T-helper 2 cell treated with Interferon-gamma antibody and Interleukin-4, amounts not matched to agents 5 μg/mL and 100 μg/mL, for 36 hours (primary cell): Measurements from ENCODE around the gene WDR5B.

Experiments
- DNase-seq: peaks from one replicate; pipeline ENCODE4 v3.0.0; 2021; ENCODE audit warnings: low spot score
- H3K27ac Mint-ChIP-seq: one replicate; pipeline ENCODE4 v1.8.0; 2021; ENCODE audit warnings: mild to moderate bottlenecking, mixed read lengths
- H3K27me3 Mint-ChIP-seq: one replicate; pipeline ENCODE4 v1.8.0; 2021; ENCODE audit warnings: low read depth, mixed read lengths
- H3K36me3 Mint-ChIP-seq: one replicate; pipeline ENCODE4 v1.8.0; 2021; ENCODE audit warnings: low read depth, mixed read lengths
- H3K4me1 Mint-ChIP-seq: one replicate; pipeline ENCODE4 v1.8.0; 2021; ENCODE audit warnings: low read depth, mixed read lengths
- H3K4me3 Mint-ChIP-seq: one replicate; pipeline ENCODE4 v1.8.0; 2022; ENCODE audit warnings: mild to moderate bottlenecking, moderate library complexity, mixed read lengths
- H3K9me3 Mint-ChIP-seq: one replicate; pipeline ENCODE4 v1.8.0; 2021; ENCODE audit warnings: mixed read lengths

WDR5B gene

GRCh38 chr3:122427857-122428471 lies 12.1 kb upstream of the WDR5B start:
- Mint-ChIP-seq H3K36me3 (peaks cover 63% of the 10 kb centered on the region), H3K27me3 (no peaks in the 10 kb centered on the region), H3K9me3 (peaks cover 7% of the 10 kb centered on the region), H3K27ac (peak overlapping the region; percentile 43), H3K4me3 (no peak overlapping the region), H3K4me1 (peaks cover 15% of the 10 kb centered on the region)
- DNase-seq = no peak

DNA sequence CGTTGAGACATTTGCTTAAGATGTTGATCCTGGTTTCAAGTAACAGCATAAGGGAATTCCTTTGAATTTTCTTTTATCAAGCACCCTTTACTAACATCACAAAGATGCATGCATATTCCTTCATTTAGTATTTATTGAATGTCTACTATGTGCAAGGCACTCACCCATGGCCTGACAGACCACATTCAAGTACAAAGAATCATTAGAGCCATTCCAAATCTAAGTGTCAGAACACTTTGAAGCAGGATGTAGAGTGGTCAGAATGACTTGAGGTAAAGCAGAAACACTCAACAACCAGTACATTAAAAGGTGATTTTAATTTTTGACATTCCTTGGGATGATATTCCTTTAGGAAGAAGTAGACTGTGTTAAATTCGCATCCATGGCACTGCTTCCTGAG lies 6.0 kb upstream of the WDR5B start:
- Mint-ChIP-seq H3K4me3 (no peak overlapping the region), H3K36me3 (peaks cover 39% of the 10 kb centered on the region), H3K27me3 (no peaks in the 10 kb centered on the region), H3K27ac (no peak overlapping the region), H3K9me3 (no peaks in the 10 kb centered on the region), H3K4me1 (peaks cover 5% of the 10 kb centered on the region)
- no peak for DNase-seq

GRCh38 chr3:122421101-122421500 lies 5.2 kb upstream of the WDR5B start:
- Mint-ChIP-seq H3K4me3 (no peak overlapping the region), H3K27ac (no peak overlapping the region), H3K4me1 (peaks cover 10% of the 10 kb centered on the region), H3K9me3 (no peaks in the 10 kb centered on the region), H3K27me3 (peaks cover under 1% of the 10 kb centered on the region), H3K36me3 (peaks cover 35% of the 10 kb centered on the region)
- no peak for DNase-seq

DNA sequence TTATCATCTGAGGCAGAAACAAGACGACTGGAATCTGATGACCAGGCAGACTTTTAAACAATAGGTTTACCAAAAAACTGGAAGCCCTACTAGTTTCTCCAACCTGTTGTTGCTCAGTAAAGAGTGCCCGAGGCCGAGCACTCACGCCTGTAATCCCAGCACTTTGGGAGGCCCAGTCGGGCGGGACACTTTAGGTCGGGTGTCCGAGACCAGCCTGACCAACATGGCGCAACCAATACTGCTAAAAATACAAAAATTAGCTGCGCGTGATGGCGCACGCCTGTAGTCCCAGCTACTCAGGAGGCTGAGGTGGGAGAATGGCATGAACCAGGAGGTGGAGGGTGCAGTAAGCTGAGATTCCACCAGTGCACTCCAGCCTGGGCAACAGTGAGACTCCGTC lies 1.1 kb upstream of the WDR5B start:
- peaks cover 25% of the 10 kb centered on the region for H3K36me3 Mint-ChIP-seq

GRCh38 chr3:122415104-122415744 lies 638 bp downstream of the WDR5B start:
- Mint-ChIP-seq H3K4me1 (peaks cover 32% of the 10 kb centered on the region), H3K36me3 (peaks cover 29% of the 10 kb centered on the region)
- peak; percentile 39 for DNase-seq

More for the DNA sequence above, 1.1 kb upstream of the WDR5B start:
- no peaks in the 10 kb centered on the region for H3K9me3 Mint-ChIP-seq
- peaks cover 31% of the 10 kb centered on the region for H3K4me1 Mint-ChIP-seq
- no peak for DNase-seq
- H3K4me3 Mint-ChIP-seq = peak overlapping the region; percentile 99
- H3K27ac Mint-ChIP-seq = peak overlapping the region; percentile 100
- peaks cover 3% of the 10 kb centered on the region for H3K27me3 Mint-ChIP-seq

DNA sequence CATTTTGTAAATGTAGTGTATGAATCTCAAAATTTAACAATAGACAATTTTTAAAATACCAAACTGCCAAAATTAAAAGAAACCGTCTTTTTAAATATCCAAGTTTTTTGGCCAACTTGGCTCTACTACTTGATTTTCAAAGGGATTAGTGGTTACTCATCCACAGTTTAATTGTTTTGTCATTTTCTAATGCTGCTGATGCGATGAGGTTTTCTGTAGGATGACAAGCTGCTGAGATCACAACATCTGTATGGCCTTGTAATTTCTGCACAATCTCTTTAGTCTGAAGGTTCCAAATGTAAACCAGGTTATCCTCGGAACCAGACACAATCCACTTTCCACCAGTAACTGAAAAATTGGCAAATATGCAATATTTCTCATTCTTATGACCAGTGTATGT lies 1.5 kb downstream of the WDR5B start:
- peaks cover 32% of the 10 kb centered on the region for H3K4me1 Mint-ChIP-seq
- H3K27me3 Mint-ChIP-seq = peaks cover 3% of the 10 kb centered on the region
- DNase-seq = no peak
- no peaks in the 10 kb centered on the region for H3K9me3 Mint-ChIP-seq
- peak overlapping the region; percentile 100 for H3K27ac Mint-ChIP-seq
- peaks cover 32% of the 10 kb centered on the region for H3K36me3 Mint-ChIP-seq
- peak overlapping the region; percentile 99 for H3K4me3 Mint-ChIP-seq

More at GRCh38 chr3:122415104-122415744, 638 bp downstream of the WDR5B start:
- Mint-ChIP-seq H3K9me3 (no peaks in the 10 kb centered on the region), H3K27me3 (peaks cover 3% of the 10 kb centered on the region), H3K4me3 (peak overlapping the region; percentile 99), H3K27ac (peak overlapping the region; percentile 100)

DNA sequence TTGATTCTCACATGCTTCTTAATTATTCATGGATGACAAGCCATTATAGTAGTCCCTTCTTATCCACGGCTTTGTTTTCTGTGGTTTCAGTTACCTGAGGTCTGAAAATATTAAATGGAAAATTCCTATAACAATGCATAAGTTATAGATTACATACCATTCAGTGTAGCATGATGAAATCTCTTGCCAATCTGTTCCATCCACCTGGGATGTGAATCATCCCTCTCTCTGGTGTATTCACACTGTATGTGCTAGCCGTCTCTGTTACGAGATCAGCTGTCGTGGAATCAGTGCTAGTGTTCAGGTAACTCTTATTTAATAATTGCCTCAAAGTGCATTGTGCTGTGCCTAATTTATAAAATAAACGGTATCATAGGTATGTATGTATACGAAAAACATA lies 5.2 kb downstream of the WDR5B start:
- Mint-ChIP-seq H3K27me3 (no peaks in the 10 kb centered on the region), H3K36me3 (peaks cover 53% of the 10 kb centered on the region), H3K9me3 (no peaks in the 10 kb centered on the region), H3K4me1 (peaks cover 27% of the 10 kb centered on the region), H3K4me3 (no peak overlapping the region), H3K27ac (no peak overlapping the region)
- no peak for DNase-seq

- no peak overlapping the region for H3K4me3 Mint-ChIP-seq
- H3K27ac Mint-ChIP-seq = no peak overlapping the region
- H3K9me3 Mint-ChIP-seq = no peaks in the 10 kb centered on the region
- H3K27me3 Mint-ChIP-seq = no peaks in the 10 kb centered on the region
- DNase-seq = no peak
- H3K4me1 Mint-ChIP-seq = peaks cover 24% of the 10 kb centered on the region
- peaks cover 53% of the 10 kb centered on the region for H3K36me3 Mint-ChIP-seq
Measured at GRCh38 chr3:122410111-122410510, 5.8 kb downstream of the WDR5B start.

GRCh38 chr3:122409446-122409845 lies 6.4 kb downstream of the WDR5B start:
- no peak for DNase-seq

DNA sequence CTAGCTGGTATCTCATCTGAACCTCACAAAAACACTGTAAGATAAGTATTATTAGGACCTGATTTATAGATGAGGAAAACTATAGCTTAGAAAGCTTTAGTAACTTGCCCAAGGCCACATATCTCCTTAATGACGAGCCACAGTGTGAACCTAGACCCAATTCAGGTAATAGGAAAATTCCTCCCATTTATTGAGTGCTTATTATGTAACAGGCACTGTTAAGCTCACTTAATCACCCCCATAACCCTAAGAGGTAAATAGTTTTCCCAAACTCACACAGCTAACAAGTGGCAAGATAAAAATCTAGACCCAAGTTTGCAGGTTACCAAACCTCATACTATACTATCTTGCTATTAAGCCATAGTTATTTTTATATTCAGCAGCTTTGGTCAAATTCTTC lies 7.9 kb downstream of the WDR5B start:
- no peak overlapping the region for H3K27ac Mint-ChIP-seq
- H3K4me3 Mint-ChIP-seq = no peak overlapping the region
- no peak for DNase-seq
- no peaks in the 10 kb centered on the region for H3K27me3 Mint-ChIP-seq
- H3K36me3 Mint-ChIP-seq = peaks cover 55% of the 10 kb centered on the region
- no peaks in the 10 kb centered on the region for H3K9me3 Mint-ChIP-seq
- H3K4me1 Mint-ChIP-seq = peaks cover 11% of the 10 kb centered on the region

More at GRCh38 chr3:122409446-122409845, 6.4 kb downstream of the WDR5B start:
- Mint-ChIP-seq H3K36me3 (peaks cover 49% of the 10 kb centered on the region), H3K4me1 (peaks cover 18% of the 10 kb centered on the region), H3K9me3 (no peaks in the 10 kb centered on the region), H3K4me3 (no peak overlapping the region), H3K27ac (peak overlapping the region; percentile 55), H3K27me3 (no peaks in the 10 kb centered on the region)

- Mint-ChIP-seq H3K36me3 (peaks cover 48% of the 10 kb centered on the region), H3K9me3 (no peaks in the 10 kb centered on the region), H3K4me1 (peaks cover 6% of the 10 kb centered on the region), H3K27me3 (no peaks in the 10 kb centered on the region), H3K4me3 (no peak overlapping the region), H3K27ac (no peak overlapping the region)
- no peak for DNase-seq
Measured at GRCh38 chr3:122406198-122406597, 9.7 kb downstream of the WDR5B start.

DNA sequence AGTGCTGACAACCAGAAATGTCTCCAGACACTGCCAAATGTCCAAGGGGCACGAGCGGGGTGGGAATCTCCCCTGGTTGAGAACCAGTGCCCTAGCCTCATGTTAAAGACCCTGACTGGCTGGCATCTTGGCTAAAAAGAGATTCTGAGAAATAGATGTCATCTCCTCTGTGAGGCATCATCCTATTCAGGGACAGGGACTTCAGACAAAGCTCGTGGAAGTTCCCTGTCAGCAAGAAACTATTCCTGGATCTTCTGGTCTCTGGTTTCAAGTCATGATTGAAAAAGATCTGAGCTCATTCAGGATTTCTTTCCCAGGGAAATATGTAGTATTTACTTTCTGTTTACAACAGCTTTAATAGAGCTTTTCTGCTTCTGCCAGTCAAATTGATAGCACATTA lies 10.8 kb downstream of the WDR5B start:
- no peaks in the 10 kb centered on the region for H3K27me3 Mint-ChIP-seq
- H3K4me3 Mint-ChIP-seq = no peak overlapping the region
- no peaks in the 10 kb centered on the region for H3K9me3 Mint-ChIP-seq
- peaks cover 45% of the 10 kb centered on the region for H3K36me3 Mint-ChIP-seq
- peaks cover 4% of the 10 kb centered on the region for H3K4me1 Mint-ChIP-seq
- DNase-seq = no peak
- H3K27ac Mint-ChIP-seq = no peak overlapping the region

GRCh38 chr3:122403489-122403888 lies 12.4 kb downstream of the WDR5B start:
- Mint-ChIP-seq H3K4me3 (no peak overlapping the region), H3K27me3 (no peaks in the 10 kb centered on the region), H3K36me3 (peaks cover 44% of the 10 kb centered on the region), H3K9me3 (no peaks in the 10 kb centered on the region), H3K4me1 (no peaks in the 10 kb centered on the region), H3K27ac (no peak overlapping the region)
- DNase-seq = no peak

DNA sequence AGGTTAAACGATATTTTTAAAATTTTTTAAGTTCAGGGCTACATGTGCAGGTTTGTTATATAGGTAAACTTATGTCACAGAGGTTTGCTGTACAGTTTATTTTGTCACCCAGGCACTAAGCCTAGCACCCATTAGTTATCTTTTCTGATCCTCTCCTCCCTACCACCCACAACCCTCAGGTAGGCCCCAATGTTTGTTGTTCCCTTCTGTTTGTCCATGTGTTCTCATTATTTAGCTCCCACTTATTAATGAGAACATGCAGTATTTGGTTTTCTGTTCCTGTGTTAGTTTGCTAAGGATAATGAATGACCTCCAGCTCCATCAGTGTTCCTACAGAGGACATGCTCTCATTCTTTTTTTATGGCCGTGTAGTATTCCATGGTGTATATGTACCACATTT lies 16.9 kb downstream of the WDR5B start:
- no peak for DNase-seq
- no peaks in the 10 kb centered on the region for H3K27me3 Mint-ChIP-seq
- no peak overlapping the region for H3K4me3 Mint-ChIP-seq
- no peaks in the 10 kb centered on the region for H3K9me3 Mint-ChIP-seq
- peaks cover 21% of the 10 kb centered on the region for H3K4me1 Mint-ChIP-seq
- H3K36me3 Mint-ChIP-seq = peaks cover 37% of the 10 kb centered on the region
- no peak overlapping the region for H3K27ac Mint-ChIP-seq

GRCh38 chr3:122397201-122397600 lies 18.7 kb downstream of the WDR5B start:
- Mint-ChIP-seq H3K27ac (no peak overlapping the region), H3K4me1 (peaks cover 26% of the 10 kb centered on the region), H3K4me3 (no peak overlapping the region), H3K27me3 (no peaks in the 10 kb centered on the region), H3K36me3 (peaks cover 31% of the 10 kb centered on the region), H3K9me3 (no peaks in the 10 kb centered on the region)
- DNase-seq = no peak
